ENCODE data around the gene GNAO1.

The GNAO1 gene

GRCh38 chr16:56315955-56316354, 124.7 kb downstream of the GNAO1 start:
- no peak for DNase-seq

GRCh38 chr16:56316545-56316944, 125.3 kb downstream of the GNAO1 start:
- DNase-seq: no peak

GRCh38 chr16:56317998-56318826, 126.9 kb downstream of the GNAO1 start:
- peak; percentile 96 for DNase-seq

GRCh38 chr16:56318827-56319140, 127.5 kb downstream of the GNAO1 start:
- DNase-seq: no peak

- no peak for DNase-seq
Measured at GRCh38 chr16:56319376-56319775, 128.1 kb downstream of the GNAO1 start.

GRCh38 chr16:56320056-56320455, 128.8 kb downstream of the GNAO1 start:
- DNase-seq: no peak

- DNase-seq: no peak
Measured at GRCh38 chr16:56320811-56321558, 129.7 kb downstream of the GNAO1 start.

GRCh38 chr16:56321571-56321970, 130.3 kb downstream of the GNAO1 start:
- DNase-seq: no peak

GRCh38 chr16:56324406-56324805, 133.1 kb downstream of the GNAO1 start:
- DNase-seq: no peak

- DNase-seq: no peak
Measured at GRCh38 chr16:56325956-56326355, 134.7 kb downstream of the GNAO1 start.

GRCh38 chr16:56327071-56327928, 136.0 kb downstream of the GNAO1 start:
- no peak for DNase-seq

- no peak for DNase-seq
Measured at GRCh38 chr16:56327929-56328258, 136.6 kb downstream of the GNAO1 start.

GRCh38 chr16:56328276-56329022, 137.2 kb downstream of the GNAO1 start:
- DNase-seq: no peak

- DNase-seq: no peak
Measured at GRCh38 chr16:56329887-56330286, 138.6 kb downstream of the GNAO1 start.

- no peak for DNase-seq
Measured at GRCh38 chr16:56330476-56330875, 139.2 kb downstream of the GNAO1 start.

- DNase-seq: no peak
Measured at GRCh38 chr16:56331399-56331798, 140.1 kb downstream of the GNAO1 start.

GRCh38 chr16:56331915-56332314, 140.6 kb downstream of the GNAO1 start:
- DNase-seq: no peak

GRCh38 chr16:56332464-56333079, 141.3 kb downstream of the GNAO1 start:
- DNase-seq: peak; percentile 67

- DNase-seq: no peak
Measured at GRCh38 chr16:56334761-56335160, 143.5 kb downstream of the GNAO1 start.

GRCh38 chr16:56336071-56336688, 144.9 kb downstream of the GNAO1 start:
- no peak for DNase-seq

GRCh38 chr16:56336711-56337110, 145.4 kb downstream of the GNAO1 start:
- DNase-seq: no peak

Measured in eye (tissue), 1 donor.